ENCODE data around the gene C10orf105. TPM values are rescaled to one million over a fixed set of nuclear protein-coding genes. Genes with fewer than 3 reads are reported as not detected.

C10orf105 gene
- total and polyA plus RNA-seq, 2 donors from 2014 or later = 0.35 TPM; not detected in 1

- Histone ChIP-seq H3K4me3 (ENCODE audit: low read length in 3 of 3) (no peak overlapping the region), H3K9me3 (ENCODE audit: control insufficient read depth in 2 of 3, insufficient read depth in 1 of 3, low read length in 3 of 3) (no peaks in the 10 kb centered on the region), H3K4me1 (ENCODE audit: control insufficient read depth in 2 of 3, insufficient read depth in 2 of 3, low read depth in 1 of 3, low read length in 3 of 3) (peaks cover 0 to 17% (median 6%) of the 10 kb centered on the region in 3 donors), H3K36me3 (ENCODE audit: control insufficient read depth in 2 of 3, insufficient read depth in 3 of 3, low read length in 3 of 3) (no peaks in the 10 kb centered on the region), H3K27me3 (ENCODE audit: control insufficient read depth, insufficient read depth, low read length) (no peaks in the 10 kb centered on the region), H3K9ac (ENCODE audit: low read length in 3 of 3) (no peak overlapping the region), H3K27ac (ENCODE audit: low read depth in 2 of 2, low read length in 2 of 2) (peak overlapping the region in 1 of 2 donors; percentile 69)
- intact Hi-C loops (cut with DNase I) = no loop called here
- no peak for FAIRE-seq
- DNase-seq = no peak
- no peak for TF ChIP-seq CTCF (IDR thresholded peaks at IDR 0.05; ENCODE audit: borderline replicate concordance, extremely low read depth, insufficient read depth)
These were observed 5.0 kb downstream of the C10orf105 start for GRCh38 chr10:71714592-71714991.

- FAIRE-seq = no peak
- intact Hi-C loops (cut with DNase I) = no loop called here
- Histone ChIP-seq H3K27ac (ENCODE audit: low read depth in 2 of 2, low read length in 2 of 2) (peak overlapping the region; percentile 44 to 69), H3K4me3 (ENCODE audit: low read length in 3 of 3) (no peak overlapping the region), H3K9me3 (ENCODE audit: control insufficient read depth in 2 of 3, insufficient read depth in 1 of 3, low read length in 3 of 3) (no peaks in the 10 kb centered on the region), H3K9ac (ENCODE audit: low read length in 3 of 3) (peak overlapping the region in 1 of 3 donors; percentile 30), H3K36me3 (ENCODE audit: control insufficient read depth in 2 of 3, insufficient read depth in 3 of 3, low read length in 3 of 3) (no peaks in the 10 kb centered on the region), H3K4me1 (ENCODE audit: control insufficient read depth in 2 of 3, insufficient read depth in 2 of 3, low read depth in 1 of 3, low read length in 3 of 3) (peaks cover 0 to 17% (median 6%) of the 10 kb centered on the region in 3 donors), H3K27me3 (ENCODE audit: control insufficient read depth, insufficient read depth, low read length) (no peaks in the 10 kb centered on the region)
- no peak for DNase-seq
- no peak for TF ChIP-seq CTCF (IDR thresholded peaks at IDR 0.05; ENCODE audit: borderline replicate concordance, extremely low read depth, insufficient read depth)
These were observed 5.6 kb downstream of the C10orf105 start for GRCh38 chr10:71714031-71714410.

- DNase-seq (peak in 4 of 5 donors; percentile 40 to 92 (median 60)), FAIRE-seq (no peak)
- H3K36me3 ChIP-seq (ENCODE audit: control insufficient read depth in 2 of 3, insufficient read depth in 3 of 3, low read length in 3 of 3) = no peaks in the 10 kb centered on the region
- intact Hi-C loops (cut with DNase I) = no loop called here
- H3K27me3 ChIP-seq (ENCODE audit: control insufficient read depth, insufficient read depth, low read length) = no peaks in the 10 kb centered on the region
- peaks cover 0 to 22% (median 10%) of the 10 kb centered on the region in 3 donors for H3K4me1 ChIP-seq (ENCODE audit: control insufficient read depth in 2 of 3, insufficient read depth in 2 of 3, low read depth in 1 of 3, low read length in 3 of 3)
- peak overlapping the region in 1 of 3 donors; percentile 30 for H3K9ac ChIP-seq (ENCODE audit: low read length in 3 of 3)
- TF ChIP-seq CTCF (IDR thresholded peaks at IDR 0.05; ENCODE audit: borderline replicate concordance, extremely low read depth, insufficient read depth) = no peak
- H3K9me3 ChIP-seq (ENCODE audit: control insufficient read depth in 2 of 3, insufficient read depth in 1 of 3, low read length in 3 of 3) = no peaks in the 10 kb centered on the region
- H3K4me3 ChIP-seq (ENCODE audit: low read length in 3 of 3) = no peak overlapping the region
- peak overlapping the region; percentile 63 to 69 for H3K27ac ChIP-seq (ENCODE audit: low read depth in 2 of 2, low read length in 2 of 2)
These were observed 6.2 kb downstream of the C10orf105 start for GRCh38 chr10:71713135-71714030.
